GM21390 (cell line): Measurements from ENCODE around the gene CD209.
"Not testable (repeated sequence)": the region's sequence is repeated elsewhere in the genome, so short reads cannot be mapped to it uniquely, and the experiment has no call there.

Experiments
- ATAC-seq: cut with Tn5 transposase; IDR thresholded peaks from one replicate; pipeline ENCODE4 v1.9.1; 2021; ENCODE audit not compliant: unreplicated experiment

CD209 gene, protein sequence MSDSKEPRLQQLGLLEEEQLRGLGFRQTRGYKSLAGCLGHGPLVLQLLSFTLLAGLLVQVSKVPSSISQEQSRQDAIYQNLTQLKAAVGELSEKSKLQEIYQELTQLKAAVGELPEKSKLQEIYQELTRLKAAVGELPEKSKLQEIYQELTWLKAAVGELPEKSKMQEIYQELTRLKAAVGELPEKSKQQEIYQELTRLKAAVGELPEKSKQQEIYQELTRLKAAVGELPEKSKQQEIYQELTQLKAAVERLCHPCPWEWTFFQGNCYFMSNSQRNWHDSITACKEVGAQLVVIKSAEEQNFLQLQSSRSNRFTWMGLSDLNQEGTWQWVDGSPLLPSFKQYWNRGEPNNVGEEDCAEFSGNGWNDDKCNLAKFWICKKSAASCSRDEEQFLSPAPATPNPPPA

GRCh38 chr19:7746903-7747884 lies at the start of gene CD209:
CD209 (minus strand) TSS chr19:7747534; CDS start chr19:7747511, 23 bp downstream.
- no peak for ATAC-seq

DNA sequence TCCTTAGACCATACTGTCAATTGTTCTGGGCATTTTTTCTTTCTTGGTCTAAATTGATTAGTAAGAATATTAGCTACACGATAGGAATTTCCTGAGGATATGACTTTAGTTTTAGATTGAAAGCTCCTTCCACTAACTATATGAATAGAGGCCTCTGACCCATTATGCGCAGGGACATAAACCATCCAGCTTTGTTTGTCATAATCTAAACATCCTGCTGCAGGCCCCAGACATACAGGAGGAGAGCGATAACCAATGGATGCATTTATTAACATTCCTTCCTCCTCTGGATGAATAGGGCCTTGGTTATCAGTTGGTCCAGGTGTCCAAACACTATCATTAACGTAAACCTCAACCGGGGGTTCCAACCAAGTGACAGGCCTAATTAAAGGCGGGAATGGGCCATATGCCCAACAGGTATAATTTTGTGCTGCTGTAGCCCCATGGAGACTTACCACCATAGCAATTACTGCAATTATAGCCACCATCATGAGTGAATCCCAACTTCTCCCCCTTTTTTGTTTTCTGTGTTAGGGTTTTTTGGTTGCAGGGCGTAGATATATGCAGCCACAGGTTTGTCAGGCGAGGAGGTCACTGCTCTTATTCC lies 48.3 kb upstream of the CD209 start:
- no peak for ATAC-seq

GRCh38 chr19:7793493-7793892 lies 46.2 kb upstream of the CD209 start:
- ATAC-seq, result no peak

GRCh38 chr19:7792701-7793100 lies 45.4 kb upstream of the CD209 start:
- ATAC-seq, result not testable (repeated sequence)

GRCh38 chr19:7792281-7792680 lies 44.9 kb upstream of the CD209 start:
- ATAC-seq, result no peak

DNA sequence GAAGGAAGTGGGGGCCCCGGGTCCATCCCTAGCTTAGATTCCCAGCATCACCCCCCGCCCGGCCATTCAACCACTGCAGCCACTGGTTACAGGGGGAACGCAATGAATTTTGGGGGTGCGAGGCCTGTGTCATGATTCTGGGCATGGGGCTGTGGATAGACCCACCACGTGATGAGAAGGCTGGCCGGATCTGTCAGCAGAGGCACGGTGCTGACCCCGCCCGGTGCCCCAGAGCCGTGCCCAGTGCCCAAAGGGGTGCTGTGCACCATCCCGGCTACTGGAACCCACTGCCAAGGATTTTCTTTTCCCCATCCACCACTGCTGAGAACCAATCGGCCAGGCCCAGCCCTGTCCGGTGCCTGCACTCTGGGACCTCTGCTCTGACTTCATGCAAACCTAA lies 43.1 kb upstream of the CD209 start:
- ATAC-seq, result no peak

- no peak for ATAC-seq
These were observed 42.1 kb upstream of the CD209 start for GRCh38 chr19:7789447-7789846.

- no peak for ATAC-seq
These were observed 41.6 kb upstream of the CD209 start for GRCh38 chr19:7788933-7789323.

GRCh38 chr19:7788178-7788932 lies 41.0 kb upstream of the CD209 start:
- no peak for ATAC-seq

DNA sequence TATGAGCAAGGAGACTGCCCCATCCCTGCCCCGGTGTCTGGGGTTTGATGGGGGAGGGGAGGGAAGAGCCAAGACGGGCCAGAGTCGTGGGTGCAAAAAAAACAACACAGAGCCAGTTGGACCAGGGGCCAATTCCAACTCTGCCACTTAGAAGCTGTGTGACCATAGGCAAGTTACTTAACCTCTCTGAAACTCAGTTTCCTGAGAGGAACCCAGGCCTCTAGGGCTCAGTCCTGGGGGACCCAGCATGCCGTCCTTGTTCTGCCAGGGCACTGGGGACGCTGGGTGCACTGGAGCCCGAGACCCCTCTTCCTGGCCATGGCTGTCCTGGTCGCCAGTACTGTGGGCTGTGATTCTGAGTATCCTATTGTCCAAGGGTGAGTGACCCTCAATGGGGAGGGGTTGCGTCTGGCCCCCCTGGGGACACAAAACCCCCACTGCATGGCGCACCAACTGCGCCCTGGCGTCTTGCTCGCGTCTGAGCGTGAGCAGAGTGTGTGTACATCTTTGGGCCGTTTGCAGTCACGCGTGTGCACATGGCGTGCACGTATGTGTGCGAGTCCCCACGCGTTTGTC lies 40.4 kb upstream of the CD209 start:
- no peak for ATAC-seq

- no peak for ATAC-seq
These were observed 39.8 kb upstream of the CD209 start for GRCh38 chr19:7787141-7787540.

- no peak for ATAC-seq
These were observed 37.5 kb upstream of the CD209 start for GRCh38 chr19:7784856-7785255.

DNA sequence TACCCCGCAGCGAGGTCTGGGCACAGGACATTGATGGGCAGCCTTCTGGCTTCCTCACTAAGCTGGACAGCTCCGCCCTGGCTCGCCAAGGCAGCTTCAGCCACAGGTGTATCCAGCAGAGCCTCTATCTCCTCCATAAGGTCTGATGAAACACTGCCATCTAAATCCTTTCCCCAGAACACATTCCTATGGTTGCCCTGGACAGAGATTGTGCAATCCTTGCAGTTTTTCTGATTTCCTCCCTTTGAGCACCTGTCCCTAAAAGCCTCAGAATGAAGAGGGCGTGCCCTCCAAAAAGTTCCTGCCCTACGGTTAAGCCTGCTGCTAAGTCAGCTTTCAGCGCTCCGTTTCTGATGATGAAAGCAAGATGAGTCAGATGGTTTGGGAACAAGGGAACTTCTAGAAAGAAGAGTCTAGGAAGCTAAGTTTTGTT lies 36.7 kb upstream of the CD209 start:
- no peak for ATAC-seq

DNA sequence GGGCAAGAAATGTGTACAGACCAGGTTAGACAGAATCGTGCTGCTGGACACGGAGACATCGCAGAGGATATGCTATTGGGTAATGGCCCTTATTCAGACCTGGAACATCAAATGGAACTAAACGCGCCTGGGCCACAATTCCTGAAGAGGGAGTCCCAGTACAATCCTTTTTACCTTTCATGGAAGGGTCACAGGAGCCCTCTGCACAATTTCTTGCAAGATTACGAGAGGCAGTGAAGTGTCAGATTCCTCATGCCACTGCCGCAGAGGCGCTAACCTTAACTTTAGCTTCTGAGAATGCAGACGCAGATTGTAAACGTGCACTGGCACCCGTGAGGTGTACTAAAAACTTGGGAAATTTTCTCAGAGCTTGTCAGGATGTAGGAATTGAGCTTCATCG lies 33.8 kb upstream of the CD209 start:
- ATAC-seq, result no peak

DNA sequence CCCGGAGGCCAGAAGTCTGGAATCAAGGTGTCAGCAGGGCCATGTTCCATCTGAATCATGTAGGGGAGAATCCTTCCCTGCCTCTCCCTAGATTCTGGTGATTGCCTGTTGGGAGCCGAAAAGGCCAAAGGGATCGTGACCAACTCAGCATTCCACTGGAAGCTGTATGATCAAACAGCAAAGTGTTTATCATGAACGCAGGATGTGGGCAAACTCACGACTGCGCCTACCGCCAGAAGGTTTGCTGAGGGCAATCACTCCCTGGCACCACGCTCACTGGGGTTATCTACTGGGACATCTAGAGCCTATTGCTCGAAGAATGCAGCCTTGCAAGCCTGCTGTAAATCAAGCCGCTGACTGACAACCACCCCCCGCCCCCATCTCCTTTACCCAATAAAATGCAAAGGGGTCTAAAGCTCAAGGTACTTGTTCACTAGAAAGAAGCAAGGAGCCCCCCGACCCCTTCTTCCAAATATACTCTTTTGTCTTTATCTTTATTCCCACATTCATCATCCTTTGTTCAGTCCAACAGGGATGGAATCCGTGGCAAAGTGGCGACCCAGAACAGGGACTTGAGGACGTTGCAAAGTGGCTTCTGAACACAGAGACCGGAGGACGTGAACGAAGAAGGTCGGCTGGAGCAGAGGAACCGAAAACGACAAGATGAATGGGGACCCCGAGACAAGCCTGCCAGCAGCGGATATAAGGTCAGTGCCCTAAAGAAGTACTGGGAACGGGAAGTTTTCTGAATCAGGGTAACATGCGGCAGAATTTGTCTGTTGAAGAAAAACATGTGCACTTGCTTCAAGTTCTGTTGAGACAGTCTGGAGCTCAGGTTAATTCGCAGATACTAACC lies 32.5 kb upstream of the CD209 start:
- ATAC-seq, result no peak

DNA sequence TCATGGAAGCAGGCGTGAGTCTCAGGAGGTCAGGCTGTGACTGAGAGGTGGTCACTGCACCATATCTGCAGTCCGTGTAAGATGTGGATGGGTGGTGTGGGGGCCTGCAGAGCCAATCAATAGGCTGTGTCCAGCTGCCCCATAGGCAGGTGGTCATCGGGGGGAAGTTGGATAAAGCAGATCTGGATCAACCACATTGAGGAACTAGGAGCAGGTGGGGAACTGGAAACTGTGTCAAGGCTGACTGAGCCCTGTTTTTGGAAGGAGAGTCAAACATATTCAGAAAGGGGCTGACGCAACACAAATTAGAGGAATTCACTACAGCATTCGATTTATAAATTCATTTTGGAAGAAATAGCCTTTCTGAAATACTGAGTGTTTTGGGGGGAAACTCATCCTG lies 30.7 kb upstream of the CD209 start:
- ATAC-seq, result no peak

DNA sequence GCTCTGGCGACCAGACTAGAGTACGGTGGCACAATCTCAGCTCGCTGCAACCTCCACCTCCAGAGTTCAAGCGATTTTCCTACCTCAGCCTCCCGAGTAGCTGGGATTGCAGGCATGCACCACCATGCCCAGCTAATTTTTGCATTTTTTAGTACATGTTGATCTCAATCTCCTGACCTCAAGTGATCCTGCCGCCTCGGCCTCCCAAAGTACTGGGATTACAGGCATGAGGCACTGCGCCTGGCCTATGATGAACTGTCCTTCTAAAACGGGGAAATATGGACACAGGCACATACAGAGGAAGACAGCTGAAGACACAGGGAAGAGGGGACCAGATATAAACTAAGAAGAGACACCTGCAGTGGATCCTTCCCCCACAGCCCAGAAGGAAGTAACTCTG lies 28.4 kb upstream of the CD209 start:
- no peak for ATAC-seq

DNA sequence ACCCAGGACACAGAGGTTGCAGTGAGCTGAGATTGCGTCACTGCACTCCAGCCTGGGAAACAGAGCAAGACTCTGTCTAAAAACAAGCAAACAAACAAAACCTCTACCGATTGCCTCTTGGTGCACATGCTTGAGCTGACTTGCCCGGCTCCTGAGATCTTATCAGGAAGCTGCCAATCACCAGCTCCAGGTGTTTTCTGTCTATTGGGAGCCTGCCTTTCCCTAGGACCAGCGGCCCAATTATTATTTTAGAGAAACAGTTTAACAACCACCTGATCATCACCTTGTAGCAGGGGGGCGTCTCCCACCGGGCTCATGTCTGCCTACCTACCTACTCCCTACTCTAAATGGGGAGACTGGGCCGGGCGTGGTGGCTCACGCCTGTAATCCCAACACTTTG lies 26.5 kb upstream of the CD209 start:
- no peak for ATAC-seq

GRCh38 chr19:7772752-7773291 lies 25.5 kb upstream of the CD209 start:
- ATAC-seq, result no peak
